HG03039 (cell line): ENCODE data around the gene REXO1.

Experiments used
- ATAC-seq: cut with Tn5 transposase; IDR thresholded peaks from one replicate; pipeline ENCODE4 v1.9.1; 2021; ENCODE audit warnings: mild to moderate bottlenecking, moderate library complexity; ENCODE audit not compliant: unreplicated experiment

The REXO1 gene

DNA sequence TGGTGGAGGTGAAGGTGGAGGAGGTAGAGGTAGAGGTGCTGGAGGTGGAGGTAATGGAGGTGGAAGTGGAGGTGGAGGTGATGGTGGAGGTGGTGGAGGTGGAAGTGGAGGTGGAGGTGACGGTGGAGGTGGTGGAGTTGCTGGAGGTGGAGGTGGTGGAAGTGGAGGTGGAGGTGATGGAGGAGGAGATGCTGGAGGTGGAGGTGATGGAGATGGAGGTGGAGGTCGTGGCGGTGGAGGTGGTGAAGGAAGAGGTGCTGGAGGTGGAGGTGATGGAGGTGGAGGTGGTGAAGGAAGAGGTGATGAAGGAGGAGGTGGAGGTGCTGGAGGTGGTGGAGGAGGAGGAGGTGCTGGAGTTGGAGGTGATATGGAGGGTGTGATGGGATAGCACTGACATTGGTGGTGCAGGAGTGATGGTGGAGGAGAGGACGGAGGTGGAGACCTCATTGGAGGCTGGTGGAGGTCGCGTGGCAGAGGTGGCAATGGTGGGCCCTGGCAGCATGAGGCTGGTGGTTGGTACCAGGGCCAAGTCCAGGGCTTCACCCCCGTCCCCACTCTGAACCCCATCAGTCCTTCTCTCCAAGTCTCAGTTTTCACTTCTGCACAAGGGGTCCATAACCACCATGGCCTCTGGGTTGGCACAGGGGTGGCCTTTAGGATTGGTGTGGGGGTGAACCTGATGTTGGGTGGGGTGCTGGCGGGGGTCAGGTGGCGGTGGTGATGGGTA lies 79.2 kb downstream of the REXO1 start:
- ATAC-seq = no peak

DNA sequence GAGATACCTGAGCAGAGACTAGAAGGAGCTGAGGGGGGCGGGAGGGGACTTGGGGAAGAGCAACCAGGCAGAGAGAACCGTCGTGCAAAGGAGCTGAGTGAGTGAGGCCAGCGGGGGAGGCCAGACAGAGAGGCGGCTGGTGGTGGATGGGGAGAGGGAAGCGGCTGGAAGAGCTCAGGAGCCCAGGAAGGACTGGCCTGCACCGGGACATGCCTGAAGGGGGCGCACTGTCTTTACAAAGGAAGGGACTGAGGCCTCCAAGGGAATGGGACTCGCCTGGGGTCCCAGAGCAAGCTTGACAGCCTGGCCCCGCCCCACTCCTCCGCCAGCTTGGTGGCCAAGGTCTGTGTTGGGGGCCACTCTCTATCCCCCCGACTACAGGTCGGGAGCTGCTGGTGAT lies 80.0 kb downstream of the REXO1 start:
- ATAC-seq = no peak

- ATAC-seq = no peak
Measured at GRCh38 chr19:1767464-1767933, 80.8 kb downstream of the REXO1 start.

DNA sequence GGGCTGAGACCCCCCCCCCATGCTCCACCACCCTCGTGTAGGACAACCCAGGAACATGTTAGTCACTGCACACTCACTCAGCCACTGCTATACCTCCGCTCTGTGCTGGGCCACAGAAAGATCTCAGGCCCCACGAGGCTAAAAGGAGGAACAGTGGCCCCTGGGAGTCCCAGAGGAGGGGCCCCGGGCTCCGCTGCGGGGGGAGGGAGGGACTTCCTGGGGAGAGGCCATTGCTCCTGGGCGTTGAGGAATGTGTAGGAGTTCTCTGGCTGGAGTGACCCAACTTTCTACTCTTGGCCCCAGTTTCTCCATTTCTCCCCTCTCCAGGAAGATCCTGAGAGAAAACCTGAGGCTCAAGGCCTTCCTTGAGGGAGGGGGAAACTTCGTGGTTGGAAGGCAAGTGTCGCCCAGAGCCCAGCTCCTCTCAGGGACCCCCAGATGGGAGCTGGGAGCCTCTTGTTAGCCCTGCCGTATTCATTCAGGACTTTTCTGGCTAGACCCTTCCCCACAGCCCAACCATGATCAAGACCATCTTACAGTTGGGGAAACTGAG lies 81.4 kb downstream of the REXO1 start:
- ATAC-seq = no peak

DNA sequence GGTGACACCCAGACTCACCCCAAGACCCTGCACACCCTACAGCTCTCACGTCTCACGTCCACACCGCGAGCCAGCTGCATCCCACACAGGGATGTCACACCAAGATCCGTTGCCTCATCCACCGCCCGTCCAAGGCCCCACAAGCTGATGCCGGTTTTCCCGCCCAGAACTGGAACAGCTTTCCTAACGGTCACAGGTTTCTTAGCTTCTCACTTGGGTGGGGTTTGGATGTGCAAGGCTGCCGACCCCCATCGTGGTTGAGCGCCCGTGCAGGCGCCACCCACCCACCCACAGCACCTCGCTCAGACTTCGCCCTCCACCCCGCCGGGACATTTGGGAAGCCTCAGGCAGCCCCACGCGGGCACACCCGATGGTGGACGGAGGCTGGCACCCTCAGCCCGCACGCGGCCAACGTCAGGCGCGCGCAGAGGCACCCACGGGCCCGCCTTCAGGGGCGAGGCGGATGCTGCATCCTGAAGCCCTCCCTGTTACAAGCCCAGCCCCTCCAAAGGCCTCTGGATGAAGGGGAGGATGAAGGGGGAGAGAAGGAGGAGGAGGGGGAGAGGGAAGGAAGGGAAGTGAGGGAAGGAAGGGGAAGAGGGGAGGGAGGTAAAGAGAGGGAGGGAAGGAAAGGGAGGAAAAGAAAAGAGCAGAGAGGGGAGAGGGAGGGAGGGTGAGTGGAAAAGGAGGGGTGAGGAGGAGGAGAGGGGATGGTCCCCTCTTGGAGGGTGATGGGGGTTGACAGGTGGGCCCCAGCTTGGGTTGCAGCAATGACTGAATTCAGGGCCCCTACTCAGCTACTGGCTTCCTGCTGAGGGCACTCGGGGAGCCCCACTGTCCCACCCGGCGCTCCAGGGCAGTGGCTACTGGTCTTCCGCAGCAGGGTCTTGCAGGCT lies 82.1 kb downstream of the REXO1 start:
- ATAC-seq = no peak
